Endothelial cell (in vitro differentiated cells): Measurements from ENCODE around the gene BRD3. TPM values are rescaled to one million over a fixed set of nuclear protein-coding genes. Genes with fewer than 3 reads are reported as not detected.

Source experiments
- DNase-seq: peaks from one replicate; pipeline ENCODE4 v3.0.0; 2021; ENCODE audit warnings: low spot score
- H3K27ac Mint-ChIP-seq: one replicate; pipeline ENCODE4 v1.8.0; 2021; ENCODE audit warnings: mixed read lengths, inconsistent platforms; ENCODE audit not compliant: unreplicated experiment
- H3K27me3 Mint-ChIP-seq: one replicate; pipeline ENCODE4 v1.8.0; 2021; ENCODE audit warnings: mild to moderate bottlenecking, moderate library complexity, mixed read lengths, inconsistent platforms; ENCODE audit not compliant: unreplicated experiment
- H3K36me3 Mint-ChIP-seq: one replicate; pipeline ENCODE4 v1.8.0; 2021; ENCODE audit warnings: mild to moderate bottlenecking, low read depth, mixed read lengths, inconsistent platforms; ENCODE audit not compliant: unreplicated experiment
- H3K4me1 Mint-ChIP-seq: one replicate; pipeline ENCODE4 v1.8.0; 2021; ENCODE audit warnings: mild to moderate bottlenecking, mixed read lengths, inconsistent platforms; ENCODE audit not compliant: unreplicated experiment
- H3K4me3 Mint-ChIP-seq: one replicate; pipeline ENCODE4 v1.8.0; 2021; ENCODE audit warnings: mild to moderate bottlenecking, mixed read lengths, inconsistent platforms; ENCODE audit not compliant: unreplicated experiment
- H3K9me3 Mint-ChIP-seq: one replicate; pipeline ENCODE4 v1.8.0; 2021; ENCODE audit warnings: mixed read lengths, inconsistent platforms; ENCODE audit not compliant: unreplicated experiment
- total RNA-seq: library from RNA; stranded (reverse); fragmentation: NEBNext Ultra II Directional; extraction: Animal tissue kit (Norgen Biotek cat#: 25700); gene quantifications from one replicate; pipeline ENCODE4 v1.2.1, GENCODE V29; 2021; ENCODE audit not compliant: unreplicated experiment
- TF ChIP-seq, protein P1 (sequence below): fragments of 200-600 bp; sonication (generic); IDR thresholded peaks from one replicate; pipeline ENCODE4 v1.5.0; 2021; ENCODE audit warnings: antibody characterized with exemption; ENCODE audit not compliant: unreplicated experiment

BRD3 gene
- total RNA-seq, 1 donor from 2014 or later = 56.2 TPM

DNA sequence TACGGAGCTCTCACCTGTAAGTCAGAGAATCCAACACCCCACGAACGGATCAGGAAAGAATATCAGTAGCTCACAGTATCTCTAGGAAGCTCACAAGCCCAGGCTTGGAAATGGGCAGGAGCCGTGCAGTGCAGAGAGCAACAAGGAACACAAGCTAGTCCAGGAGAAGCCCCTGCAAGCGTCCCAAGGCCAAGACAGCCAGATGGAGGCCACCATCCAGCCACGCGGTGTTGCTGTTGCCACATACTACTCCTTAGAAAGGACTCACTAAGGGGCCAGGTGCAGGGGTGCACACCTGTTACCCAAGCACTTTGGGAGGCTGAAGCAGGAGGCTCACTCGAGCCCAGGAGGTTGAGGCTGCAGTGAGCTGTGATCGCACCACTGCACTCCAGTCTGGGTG is 60.3 kb downstream of the BRD3 start:
- Mint-ChIP-seq H3K27me3 (peaks cover 10% of the 10 kb centered on the region), H3K36me3 (no peaks in the 10 kb centered on the region), H3K27ac (no peak overlapping the region), H3K4me3 (no peak overlapping the region), H3K4me1 (no peaks in the 10 kb centered on the region), H3K9me3 (peaks cover 8% of the 10 kb centered on the region)
- DNase-seq = no peak
- TF ChIP-seq, protein P1, sequence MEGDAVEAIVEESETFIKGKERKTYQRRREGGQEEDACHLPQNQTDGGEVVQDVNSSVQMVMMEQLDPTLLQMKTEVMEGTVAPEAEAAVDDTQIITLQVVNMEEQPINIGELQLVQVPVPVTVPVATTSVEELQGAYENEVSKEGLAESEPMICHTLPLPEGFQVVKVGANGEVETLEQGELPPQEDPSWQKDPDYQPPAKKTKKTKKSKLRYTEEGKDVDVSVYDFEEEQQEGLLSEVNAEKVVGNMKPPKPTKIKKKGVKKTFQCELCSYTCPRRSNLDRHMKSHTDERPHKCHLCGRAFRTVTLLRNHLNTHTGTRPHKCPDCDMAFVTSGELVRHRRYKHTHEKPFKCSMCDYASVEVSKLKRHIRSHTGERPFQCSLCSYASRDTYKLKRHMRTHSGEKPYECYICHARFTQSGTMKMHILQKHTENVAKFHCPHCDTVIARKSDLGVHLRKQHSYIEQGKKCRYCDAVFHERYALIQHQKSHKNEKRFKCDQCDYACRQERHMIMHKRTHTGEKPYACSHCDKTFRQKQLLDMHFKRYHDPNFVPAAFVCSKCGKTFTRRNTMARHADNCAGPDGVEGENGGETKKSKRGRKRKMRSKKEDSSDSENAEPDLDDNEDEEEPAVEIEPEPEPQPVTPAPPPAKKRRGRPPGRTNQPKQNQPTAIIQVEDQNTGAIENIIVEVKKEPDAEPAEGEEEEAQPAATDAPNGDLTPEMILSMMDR = no peak

DNA sequence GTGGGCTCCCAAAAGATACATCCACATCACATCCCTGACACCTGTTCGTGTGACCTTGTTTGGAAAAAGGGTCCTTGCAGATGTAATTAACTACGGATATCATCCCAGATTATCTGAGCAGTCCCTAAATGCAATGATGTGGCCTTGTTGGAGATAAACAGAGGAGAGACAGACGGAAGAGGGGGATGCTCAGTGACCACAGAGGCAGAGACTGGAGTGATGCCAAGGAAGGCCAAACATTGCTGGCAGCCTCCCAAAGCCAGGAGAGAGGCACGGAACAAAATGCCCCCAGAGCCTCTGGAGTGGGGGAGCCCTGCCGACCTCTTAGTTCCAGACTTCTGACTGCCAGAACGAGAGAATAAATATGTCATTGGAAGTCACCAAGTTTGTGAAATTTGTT is 60.7 kb downstream of the BRD3 start:
- H3K4me1 Mint-ChIP-seq = no peaks in the 10 kb centered on the region
- H3K9me3 Mint-ChIP-seq = peaks cover 8% of the 10 kb centered on the region
- no peak overlapping the region for H3K4me3 Mint-ChIP-seq
- peaks cover 10% of the 10 kb centered on the region for H3K27me3 Mint-ChIP-seq
- no peak for DNase-seq
- no peak overlapping the region for H3K27ac Mint-ChIP-seq
- TF ChIP-seq, protein P1 = no peak
- H3K36me3 Mint-ChIP-seq = no peaks in the 10 kb centered on the region

DNA sequence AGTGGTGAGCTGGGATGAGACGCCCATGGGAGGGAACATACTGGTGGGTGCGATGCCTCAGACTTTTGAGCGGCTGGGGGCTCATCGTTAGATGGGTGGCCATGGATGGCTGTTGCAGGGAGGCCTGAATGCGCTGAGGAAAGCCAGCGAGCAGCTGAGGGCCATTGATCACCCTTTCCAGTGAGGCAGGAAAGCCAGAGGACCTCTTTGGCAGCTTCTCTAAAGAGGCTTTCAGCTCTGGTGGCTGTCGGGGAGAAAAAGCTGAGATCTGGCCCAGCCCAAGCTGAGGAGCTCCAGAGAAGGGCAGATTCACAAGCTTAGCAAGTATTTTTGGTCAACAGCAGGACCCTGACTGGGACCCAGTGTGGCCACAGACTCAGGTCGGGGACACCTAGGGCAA is 62.4 kb downstream of the BRD3 start:
- H3K4me3 Mint-ChIP-seq = no peak overlapping the region
- no peak for DNase-seq
- TF ChIP-seq, protein P1 = no peak
- H3K27ac Mint-ChIP-seq = no peak overlapping the region
- no peaks in the 10 kb centered on the region for H3K4me1 Mint-ChIP-seq
- H3K36me3 Mint-ChIP-seq = no peaks in the 10 kb centered on the region
- H3K27me3 Mint-ChIP-seq = peaks cover 6% of the 10 kb centered on the region
- no peaks in the 10 kb centered on the region for H3K9me3 Mint-ChIP-seq

DNA sequence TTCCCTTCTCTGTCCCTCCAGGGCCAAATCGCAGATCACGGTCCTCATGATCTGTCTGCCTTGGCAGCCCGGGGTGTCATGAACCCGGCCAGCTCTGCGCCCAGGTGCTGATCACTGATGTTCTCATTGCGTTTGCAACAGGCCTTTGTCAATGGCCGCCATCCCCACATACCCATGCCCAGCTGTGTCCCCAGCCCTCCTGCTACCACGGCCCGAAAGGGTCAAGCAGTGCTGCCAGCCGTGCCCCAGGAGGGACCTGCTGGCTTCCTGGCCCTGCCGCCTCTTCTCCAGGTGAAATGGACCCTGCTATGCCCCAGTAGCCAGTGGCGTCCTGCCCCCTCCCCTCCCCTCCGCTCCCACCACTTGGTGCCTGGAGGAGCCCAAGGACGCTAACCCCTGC is 62.9 kb downstream of the BRD3 start:
- Mint-ChIP-seq H3K27me3 (peaks cover 6% of the 10 kb centered on the region), H3K36me3 (no peaks in the 10 kb centered on the region), H3K4me1 (no peaks in the 10 kb centered on the region), H3K9me3 (no peaks in the 10 kb centered on the region), H3K4me3 (no peak overlapping the region), H3K27ac (no peak overlapping the region)
- TF ChIP-seq, protein P1 = no peak
- DNase-seq = no peak

DNA sequence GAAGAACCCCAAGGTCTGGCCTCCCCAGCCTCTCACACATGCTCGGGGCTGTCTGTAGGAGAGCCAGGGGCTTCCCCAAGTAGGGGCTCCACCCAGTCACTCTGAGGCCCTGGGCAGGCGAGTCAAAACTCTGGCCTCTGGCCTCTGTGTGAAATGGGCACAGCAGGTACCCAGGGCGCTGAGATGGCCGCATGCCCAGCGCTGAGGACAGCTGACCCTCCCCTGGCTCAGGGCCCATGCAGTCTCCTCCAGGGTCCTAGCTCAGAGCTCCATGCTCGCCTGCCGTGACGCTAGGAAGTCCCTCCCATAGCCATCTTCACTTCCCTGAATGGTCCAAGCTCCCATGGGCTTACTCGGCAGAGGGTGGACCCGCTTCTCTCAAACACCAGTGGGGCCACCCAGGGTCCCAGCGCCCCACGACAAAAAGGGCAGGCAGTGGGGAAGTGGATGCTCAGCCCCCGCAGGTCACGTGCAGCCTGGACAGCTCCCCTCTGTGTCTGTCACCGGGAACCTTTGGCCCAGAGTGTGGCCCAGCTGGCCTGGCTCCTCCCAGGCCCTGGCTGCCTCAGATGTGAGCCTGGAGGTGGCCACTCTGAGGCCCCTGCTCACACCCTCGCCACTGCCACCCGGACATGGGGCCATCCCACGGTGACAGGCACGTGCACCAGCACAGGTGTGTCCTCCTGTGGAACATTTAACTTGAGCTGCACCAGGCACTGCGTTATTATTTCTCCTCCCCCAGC is 63.5 kb downstream of the BRD3 start:
- Mint-ChIP-seq H3K4me3 (no peak overlapping the region), H3K4me1 (no peaks in the 10 kb centered on the region), H3K27ac (no peak overlapping the region), H3K9me3 (no peaks in the 10 kb centered on the region), H3K27me3 (peaks cover 6% of the 10 kb centered on the region), H3K36me3 (no peaks in the 10 kb centered on the region)
- no peak for DNase-seq
- TF ChIP-seq, protein P1 = no peak
